Bronchial epithelial cell (primary cell): Measurements from ENCODE around the gene ESPN. TPM values are rescaled to one million over a fixed set of nuclear protein-coding genes. Genes with fewer than 3 reads are reported as not detected.
A peak's percentile ranks its signal among the peaks of the same experiment; 100 is the strongest.
"Not testable (repeated sequence)": the region's sequence is repeated elsewhere in the genome, so short reads cannot be mapped to it uniquely, and the experiment has no call there.

Experiments
- DNase-seq: peaks from one replicate; pipeline ENCODE4 v3.0.0-alpha.2; 2010; ENCODE audit warnings: low read depth
- FAIRE-seq: peaks from 2 replicates; lab custom pipeline; 2011; peaks lifted over from hg19 to GRCh38; lab: Jason Lieb, UNC
- H3K27me3 ChIP-seq: 2 replicates; pipeline ENCODE4 v1.5.1; 2011; ENCODE audit warnings: low read length; ENCODE audit not compliant: control insufficient read depth, insufficient read depth
- H3K36me3 ChIP-seq: 2 replicates; pipeline ENCODE4 v1.5.1; 2011; ENCODE audit warnings: low read length; ENCODE audit not compliant: control insufficient read depth, insufficient read depth
- H3K4me3 ChIP-seq: 2 replicates; pipeline ENCODE4 v1.5.1; 2011; ENCODE audit warnings: mild to moderate bottlenecking, low read depth, low read length, control low read depth
- CTCF ChIP-seq: IDR thresholded peaks from 2 replicates; pipeline ENCODE4 v1.5.1; 2011; ENCODE audit warnings: mild to moderate bottlenecking, moderate library complexity, low read length, control low read depth, inconsistent platforms; ENCODE audit not compliant: insufficient read depth, severe bottlenecking
- total RNA-seq: library from RNA; depleted of rRNA; stranded (reverse); fragments of >200 nt; gene quantifications from 2 replicates; pipeline ENCODE4 v1.2.1, GENCODE V29; 2014

ESPN gene
- total RNA-seq, 1 donor from 2014 or later: 4.5 TPM

- no peak for TF ChIP-seq CTCF
- FAIRE-seq: peak; percentile 93
- DNase-seq: no peak
- no peak overlapping the region for H3K4me3 ChIP-seq
- no peaks in the 10 kb centered on the region for H3K36me3 ChIP-seq
- H3K27me3 ChIP-seq: peaks cover 11% of the 10 kb centered on the region
These were observed 24.4 kb downstream of the ESPN start for GRCh38 chr1:6448749-6449631.

GRCh38 chr1:6450005-6450450 lies 25.5 kb downstream of the ESPN start:
- H3K4me3 ChIP-seq: no peak overlapping the region
- H3K27me3 ChIP-seq: peaks cover 11% of the 10 kb centered on the region
- no peaks in the 10 kb centered on the region for H3K36me3 ChIP-seq
- FAIRE-seq: no peak
- no peak for DNase-seq
- no peak for TF ChIP-seq CTCF

GRCh38 chr1:6450486-6450885 lies 25.9 kb downstream of the ESPN start:
- FAIRE-seq, DNase-seq, H3K36me3 ChIP-seq, H3K4me3 ChIP-seq: not testable (repeated sequence)
- peaks cover 11% of the 10 kb centered on the region for H3K27me3 ChIP-seq

- Histone ChIP-seq H3K27me3 (peaks cover 11% of the 10 kb centered on the region), H3K4me3 (no peak overlapping the region), H3K36me3 (no peaks in the 10 kb centered on the region)
- FAIRE-seq: no peak
- TF ChIP-seq CTCF: no peak
- no peak for DNase-seq
These were observed 26.4 kb downstream of the ESPN start for GRCh38 chr1:6450943-6451373.

GRCh38 chr1:6453895-6454855 lies 29.6 kb downstream of the ESPN start:
- not testable (repeated sequence) for H3K27me3 ChIP-seq, H3K4me3 ChIP-seq, H3K36me3 ChIP-seq, DNase-seq, FAIRE-seq

- H3K4me3 ChIP-seq: no peak overlapping the region
- no peak for FAIRE-seq
- peaks cover 2% of the 10 kb centered on the region for H3K27me3 ChIP-seq
These were observed 30.5 kb downstream of the ESPN start for GRCh38 chr1:6454856-6455751.

GRCh38 chr1:6455752-6456520 lies 31.4 kb downstream of the ESPN start:
- not testable (repeated sequence) for H3K4me3 ChIP-seq, H3K27me3 ChIP-seq, DNase-seq, H3K36me3 ChIP-seq
- FAIRE-seq: peak; percentile 66

More at GRCh38 chr1:6454856-6455751, 30.5 kb downstream of the ESPN start:
- DNase-seq: no peak
- H3K36me3 ChIP-seq: no peaks in the 10 kb centered on the region
- TF ChIP-seq CTCF: peak; percentile 4
